HepG2 (cell line): ENCODE measurements around the gene CISTR. TPM values are rescaled to one million over a fixed set of nuclear protein-coding genes. Genes with fewer than 3 reads are reported as not detected.
A peak's percentile ranks its signal among the peaks of the same experiment; 100 is the strongest.

Experiments used
- ATAC-seq: fragments of 200-7000 bp; cut with Tn5 transposase; 3 replicates; pipeline ENCODE4 v1.9.1; 2020; ENCODE audit warnings: mild to moderate bottlenecking, moderate library complexity
- BruUV-seq: library from RNA; stranded (reverse); fragments of 400-500 nt; replicated peaks from 2 replicates; lab custom pipeline; 2021; lab: Mats Ljungman, UMichigan
- CTCF ChIA-PET: fragments of 300-600 bp; formaldehyde crosslinking; extraction: SDS; loops from one replicate; lab custom pipeline; 2021; ENCODE audit warnings: low total read pairs, inconsistent platforms, low intra/inter-chr PET ratio; lab: Yijun Ruan, JAX
- POLR2A ChIA-PET: fragments of 350-600 bp; sonication (Branson Sonifier 250); formaldehyde crosslinking; loops from one replicate; lab custom pipeline; 2020; ENCODE audit warnings: antibody characterized with exemption, inconsistent platforms; lab: Yijun Ruan, JAX
- DNase-seq: peaks from one replicate; pipeline ENCODE4 v3.0.0-alpha.2; 2015; ENCODE audit warnings: low spot score
- FAIRE-seq: peaks from 3 replicates; lab custom pipeline; 2011; peaks lifted over from hg19 to GRCh38; lab: Jason Lieb, UNC
- H2AFZ ChIP-seq: one replicate; pipeline ENCODE4 v1.6.1; 2011; ENCODE audit warnings: low read length, inconsistent platforms
- H3K27ac ChIP-seq: fragments of 300-600 bp; 3 replicates; pipeline ENCODE4 v1.8.0; 2011; ENCODE audit warnings: mixed run types, mild to moderate bottlenecking, mixed read lengths, low read length, inconsistent platforms; ENCODE audit not compliant: insufficient read depth; ENCODE audit errors: extremely low read length
- H3K27me3 ChIP-seq, 2 experiments: fragments of 200-600 bp in 1 of 2; 2 replicates in 1 of 2; 3 replicates in 1 of 2; pipeline versions ENCODE4 v1.6.0 to v1.8.0; 2011; ENCODE audit warnings: low read length in 2 of 2, mild to moderate bottlenecking in 2 of 2, moderate library complexity in 2 of 2, inconsistent platforms in 1 of 2; ENCODE audit not compliant: insufficient read depth in 2 of 2, control insufficient read depth in 1 of 2
- H3K36me3 ChIP-seq, 2 experiments: fragments of 200-600 bp in 1 of 2; replicated peaks in 1 of 2; 2 replicates in 1 of 2; 3 replicates in 1 of 2; pipeline versions ENCODE4 v1.5.1 to v1.8.0; 2011; ENCODE audit warnings: low read length in 2 of 2, inconsistent platforms in 1 of 2; ENCODE audit not compliant: insufficient read depth in 2 of 2, control insufficient read depth in 1 of 2
- H3K4me1 ChIP-seq: 2 replicates; pipeline ENCODE4 v1.5.1; 2012; ENCODE audit warnings: low read length, inconsistent platforms; ENCODE audit not compliant: insufficient read depth
- H3K4me2 ChIP-seq: 2 replicates; pipeline ENCODE4 v1.6.0; 2011; ENCODE audit warnings: low read depth, low read length, inconsistent platforms
- H3K4me3 ChIP-seq, 3 experiments: fragments of 200-600 bp in 1 of 3; sonication (generic), shearing (Covaris generic) in 1 of 3; replicated peaks in 1 of 3; 2 replicates each; pipeline ENCODE4 v1.5.1; 2011 to 2016; ENCODE audit warnings: low read length in 3 of 3, inconsistent platforms in 2 of 3, low read depth in 2 of 3, mild to moderate bottlenecking in 2 of 3, control low read depth in 1 of 3, mixed read lengths in 1 of 3; ENCODE audit not compliant: insufficient read depth in 1 of 3
- H3K79me2 ChIP-seq: one replicate; pipeline ENCODE4 v1.6.1; 2011; ENCODE audit warnings: low read length, inconsistent platforms; ENCODE audit not compliant: insufficient read depth
- H3K9ac ChIP-seq: 2 replicates; pipeline ENCODE4 v1.6.0; 2011; ENCODE audit warnings: mild to moderate bottlenecking, low read depth, low read length, inconsistent platforms; ENCODE audit not compliant: insufficient read depth
- H3K9me3 ChIP-seq: 2 replicates; pipeline ENCODE4 v1.5.1; 2012; ENCODE audit warnings: mild to moderate bottlenecking, low read length
- H4K20me1 ChIP-seq: 2 replicates; pipeline ENCODE4 v1.6.0; 2011; ENCODE audit warnings: inconsistent platforms, mild to moderate bottlenecking, low read length, moderate library complexity; ENCODE audit not compliant: insufficient read depth
- HNRNPK ChIP-seq: fragments of 200-400 bp; formaldehyde crosslinking; IDR thresholded peaks from 2 replicates; pipeline ENCODE4 v1.6.1; 2018; ENCODE audit warnings: low read length, low read depth, moderate library complexity, mild to moderate bottlenecking; ENCODE audit not compliant: poor library complexity, severe bottlenecking
- WGBS: methylation state at CpG from one replicate; pipeline ENCODE4 v1.1.6; 2017; ENCODE audit warnings: low lambda C conversion rate; 5-methylcytosine and 5-hydroxymethylcytosine counted together
- in situ Hi-C: cut with HindIII; loops from 2 replicates; pipeline ENCODE4 v1.10.0; 2017; ENCODE audit warnings: low pct_unique_long_range_greater_than_20kb; ENCODE audit not compliant: extremely low pct_ligation_motif_present
- intact Hi-C: fragments of 100-400 bp; cut with micrococcal nuclease; formaldehyde crosslinking; loops from one replicate; pipeline ENCODE4 v1.10.0; 2022; ENCODE audit not compliant: unreplicated experiment
- polyA plus RNA-seq, 8 experiments: library from polyadenylated mRNA; depleted of rRNA in 3 of 8; stranded (reverse) in 7 of 8; unstranded in 1 of 8; fragments of >200 nt; fragmentation: Illumina TruSeq in 4 of 8; extraction: Trizol in 4 of 8; gene quantifications; 2 replicates each; pipeline versions ENCODE4 v1.2.1 to v1.2.3, GENCODE V29; 2011 to 2016; ENCODE audit warnings: low read depth in 4 of 8, missing spikeins in 1 of 8, mixed read lengths in 1 of 8; ENCODE audit not compliant: insufficient read depth in 1 of 8
- total RNA-seq, 5 experiments: library from RNA; depleted of rRNA; stranded (reverse); fragments of >200 nt; fragmentation: Illumina TruSeq; extraction: Trizol; gene quantifications; 2 replicates each; pipeline ENCODE4 v1.2.3, GENCODE V29; 2016; ENCODE audit warnings: low read depth in 1 of 5
- TF ChIP-seq, protein P1 (sequence below): sonication (generic); formaldehyde crosslinking; IDR thresholded peaks from 2 replicates; pipeline ENCODE4 v1.4.0; 2020; ENCODE audit warnings: mild to moderate bottlenecking, low read depth, missing genetic modification reagents
- TF ChIP-seq, protein P2 (sequence below): fragments of 450-650 bp; IDR thresholded peaks from 2 replicates; pipeline ENCODE4 v1.6.1; 2016

Gene CISTR
- total and polyA plus RNA-seq, 2 of the 13 experiments (the other 11 are each of a cell fraction or from before 2014, with no cell fraction given), result not detected

DNA sequence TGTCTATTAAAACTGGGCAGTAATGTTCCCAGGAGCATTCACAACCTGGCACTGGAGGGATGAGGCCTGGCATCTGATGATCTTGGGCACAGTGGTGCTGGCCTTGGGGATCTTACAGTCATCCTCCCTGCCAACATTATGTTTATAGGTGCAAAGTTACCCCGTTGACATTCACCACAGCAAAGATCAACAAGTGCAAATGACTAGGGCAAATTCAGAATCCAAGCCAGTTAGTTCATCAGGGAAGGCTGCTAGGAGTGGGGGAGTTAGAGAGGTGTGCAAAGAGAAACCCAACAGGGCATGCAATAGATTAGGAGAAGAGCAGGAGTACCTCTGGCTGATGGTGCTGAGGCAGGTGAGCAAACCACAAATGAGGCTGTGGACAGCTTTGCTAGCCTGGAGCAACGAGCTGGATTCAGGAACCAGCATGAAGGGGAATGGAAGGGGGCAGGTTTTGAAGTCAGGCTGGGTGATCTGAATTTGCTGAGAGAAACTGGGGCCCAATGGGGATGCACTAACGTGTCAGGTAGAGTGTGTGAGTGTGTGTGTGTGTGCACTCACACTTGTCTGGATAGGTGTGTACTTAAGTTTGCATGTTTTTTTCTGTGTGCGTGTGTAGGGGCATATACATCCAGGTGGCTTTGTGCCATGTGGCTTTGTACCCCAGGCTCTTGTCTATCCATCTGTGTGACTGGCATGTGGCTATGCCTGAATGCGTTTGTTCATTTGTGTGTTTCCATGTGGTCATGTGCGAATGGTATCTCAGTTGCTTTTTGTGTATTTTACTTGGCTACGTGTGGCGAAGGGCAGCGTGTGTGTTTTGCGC is 1.6 kb downstream of the CISTR start:
- in situ Hi-C loops, result loop anchor here (10.0 kb wide), 1 partner anchor 465 kb away; no protein-coding TSS in a partner anchor
- Histone ChIP-seq H3K4me1 (peaks cover 14% of the 10 kb centered on the region), H3K27me3 (peaks cover 9 to 95% of the 10 kb centered on the region in 2 experiments; a peak in 4 of 5 replicates), H3K27ac (no peak overlapping the region), H3K36me3 (no peaks in the 10 kb centered on the region), H3K4me2 (peak overlapping the region; percentile 87), H3K79me2 (no peaks in the 10 kb centered on the region), H2AFZ (no peak overlapping the region), H3K9me3 (no peaks in the 10 kb centered on the region), H3K4me3 (peak overlapping the region in 1 of 3 experiments; percentile 73; a peak in 1 of 6 replicates), H3K9ac (no peak overlapping the region), H4K20me1 (no peaks in the 10 kb centered on the region)
- intact Hi-C loops, result no loop called here
- ATAC-seq (no peak), DNase-seq (no peak), FAIRE-seq (no peak)
- ChIA-PET POLR2A (no interaction called here), CTCF (no interaction called here)
- 28% methylated on average over 10 of the region's 10 CpGs for WGBS
- no peak for TF ChIP-seq HNRNPK
- TF ChIP-seq, protein P1, sequence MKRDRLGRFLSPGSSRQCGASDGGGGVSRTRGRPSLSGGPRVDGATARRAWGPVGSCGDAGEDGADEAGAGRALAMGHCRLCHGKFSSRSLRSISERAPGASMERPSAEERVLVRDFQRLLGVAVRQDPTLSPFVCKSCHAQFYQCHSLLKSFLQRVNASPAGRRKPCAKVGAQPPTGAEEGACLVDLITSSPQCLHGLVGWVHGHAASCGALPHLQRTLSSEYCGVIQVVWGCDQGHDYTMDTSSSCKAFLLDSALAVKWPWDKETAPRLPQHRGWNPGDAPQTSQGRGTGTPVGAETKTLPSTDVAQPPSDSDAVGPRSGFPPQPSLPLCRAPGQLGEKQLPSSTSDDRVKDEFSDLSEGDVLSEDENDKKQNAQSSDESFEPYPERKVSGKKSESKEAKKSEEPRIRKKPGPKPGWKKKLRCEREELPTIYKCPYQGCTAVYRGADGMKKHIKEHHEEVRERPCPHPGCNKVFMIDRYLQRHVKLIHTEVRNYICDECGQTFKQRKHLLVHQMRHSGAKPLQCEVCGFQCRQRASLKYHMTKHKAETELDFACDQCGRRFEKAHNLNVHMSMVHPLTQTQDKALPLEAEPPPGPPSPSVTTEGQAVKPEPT, result no peak
- TF ChIP-seq, protein P2, sequence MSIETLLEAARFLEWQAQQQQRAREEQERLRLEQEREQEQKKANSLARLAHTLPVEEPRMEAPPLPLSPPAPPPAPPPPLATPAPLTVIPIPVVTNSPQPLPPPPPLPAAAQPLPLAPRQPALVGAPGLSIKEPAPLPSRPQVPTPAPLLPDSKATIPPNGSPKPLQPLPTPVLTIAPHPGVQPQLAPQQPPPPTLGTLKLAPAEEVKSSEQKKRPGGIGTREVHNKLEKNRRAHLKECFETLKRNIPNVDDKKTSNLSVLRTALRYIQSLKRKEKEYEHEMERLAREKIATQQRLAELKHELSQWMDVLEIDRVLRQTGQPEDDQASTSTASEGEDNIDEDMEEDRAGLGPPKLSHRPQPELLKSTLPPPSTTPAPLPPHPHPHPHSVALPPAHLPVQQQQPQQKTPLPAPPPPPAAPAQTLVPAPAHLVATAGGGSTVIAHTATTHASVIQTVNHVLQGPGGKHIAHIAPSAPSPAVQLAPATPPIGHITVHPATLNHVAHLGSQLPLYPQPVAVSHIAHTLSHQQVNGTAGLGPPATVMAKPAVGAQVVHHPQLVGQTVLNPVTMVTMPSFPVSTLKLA, result peak; percentile 63
- no TSS peak for BruUV-seq
